ENCODE measurements around the gene EIF3A.

Gene EIF3A

GRCh38 chr10:118998183-118998582 is 82.4 kb downstream of the EIF3A start:
- no peak overlapping the region for H3K4me3 ChIP-seq (ENCODE audit: low read length)
- no peak overlapping the region for H3K4me2 ChIP-seq (ENCODE audit: low read length)
- H4K20me1 ChIP-seq (ENCODE audit: control insufficient read depth, insufficient read depth, low read depth, low read length): no peaks in the 10 kb centered on the region
- H3K4me1 ChIP-seq (ENCODE audit: control insufficient read depth, low read length): no peaks in the 10 kb centered on the region
- TF ChIP-seq, protein P1, sequence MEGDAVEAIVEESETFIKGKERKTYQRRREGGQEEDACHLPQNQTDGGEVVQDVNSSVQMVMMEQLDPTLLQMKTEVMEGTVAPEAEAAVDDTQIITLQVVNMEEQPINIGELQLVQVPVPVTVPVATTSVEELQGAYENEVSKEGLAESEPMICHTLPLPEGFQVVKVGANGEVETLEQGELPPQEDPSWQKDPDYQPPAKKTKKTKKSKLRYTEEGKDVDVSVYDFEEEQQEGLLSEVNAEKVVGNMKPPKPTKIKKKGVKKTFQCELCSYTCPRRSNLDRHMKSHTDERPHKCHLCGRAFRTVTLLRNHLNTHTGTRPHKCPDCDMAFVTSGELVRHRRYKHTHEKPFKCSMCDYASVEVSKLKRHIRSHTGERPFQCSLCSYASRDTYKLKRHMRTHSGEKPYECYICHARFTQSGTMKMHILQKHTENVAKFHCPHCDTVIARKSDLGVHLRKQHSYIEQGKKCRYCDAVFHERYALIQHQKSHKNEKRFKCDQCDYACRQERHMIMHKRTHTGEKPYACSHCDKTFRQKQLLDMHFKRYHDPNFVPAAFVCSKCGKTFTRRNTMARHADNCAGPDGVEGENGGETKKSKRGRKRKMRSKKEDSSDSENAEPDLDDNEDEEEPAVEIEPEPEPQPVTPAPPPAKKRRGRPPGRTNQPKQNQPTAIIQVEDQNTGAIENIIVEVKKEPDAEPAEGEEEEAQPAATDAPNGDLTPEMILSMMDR (IDR thresholded peaks at IDR 0.05; ENCODE audit: low read depth, low read length, poor library complexity, severe bottlenecking): no peak
- TF ChIP-seq EZH2phosphoT487 (IDR thresholded peaks at IDR 0.05; ENCODE audit: borderline replicate concordance, low read length): no peak
- H3K9me2 ChIP-seq (replicated peaks; ENCODE audit: control insufficient read depth, low read length): no peaks in the 10 kb centered on the region
- no peaks in the 10 kb centered on the region for H3K9me3 ChIP-seq (ENCODE audit: control insufficient read depth, insufficient read depth, low read length)
- no peak overlapping the region for H3K27ac ChIP-seq (ENCODE audit: low read depth, low read length)
- no peaks in the 10 kb centered on the region for H3F3A ChIP-seq (ENCODE audit: control insufficient read depth, insufficient read depth)
- no peaks in the 10 kb centered on the region for H3K36me3 ChIP-seq (ENCODE audit: control insufficient read depth, low read length)
- peaks cover 7% of the 10 kb centered on the region for H3K27me3 ChIP-seq (ENCODE audit: control insufficient read depth, low read length)
- H3K79me2 ChIP-seq (ENCODE audit: control insufficient read depth, low read length): no peaks in the 10 kb centered on the region

DNA sequence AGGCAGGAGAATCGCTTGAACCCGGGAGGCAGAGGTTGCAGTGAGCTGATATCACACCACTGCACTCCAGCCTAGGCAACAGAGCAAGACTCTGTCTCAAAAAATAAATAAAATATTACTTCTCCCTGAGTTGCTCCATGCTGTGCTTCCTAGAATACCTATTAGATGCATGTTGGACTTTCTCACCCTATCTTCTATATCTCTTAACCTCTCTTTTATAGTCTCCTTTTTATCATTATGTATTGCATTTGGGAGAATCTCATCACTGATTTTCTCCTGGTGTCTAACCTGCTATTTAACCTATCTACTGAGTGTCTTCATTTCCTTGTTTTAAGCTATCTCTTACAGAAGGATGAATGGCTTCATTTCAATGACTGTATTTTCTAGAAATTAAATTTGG is 83.2 kb downstream of the EIF3A start:
- no peaks in the 10 kb centered on the region for H3K79me2 ChIP-seq (ENCODE audit: control insufficient read depth, low read length)
- H3K36me3 ChIP-seq (ENCODE audit: control insufficient read depth, low read length): no peaks in the 10 kb centered on the region
- no peak overlapping the region for H3K4me3 ChIP-seq (ENCODE audit: low read length)
- no peaks in the 10 kb centered on the region for H3K9me2 ChIP-seq (replicated peaks; ENCODE audit: control insufficient read depth, low read length)
- no peak for TF ChIP-seq EZH2phosphoT487 (IDR thresholded peaks at IDR 0.05; ENCODE audit: borderline replicate concordance, low read length)
- TF ChIP-seq, protein P1 (IDR thresholded peaks at IDR 0.05; ENCODE audit: low read depth, low read length, poor library complexity, severe bottlenecking): no peak
- no peak overlapping the region for H3K27ac ChIP-seq (ENCODE audit: low read depth, low read length)
- peaks cover 7% of the 10 kb centered on the region for H3K27me3 ChIP-seq (ENCODE audit: control insufficient read depth, low read length)
- no peaks in the 10 kb centered on the region for H3K4me1 ChIP-seq (ENCODE audit: control insufficient read depth, low read length)
- H3F3A ChIP-seq (ENCODE audit: control insufficient read depth, insufficient read depth): no peaks in the 10 kb centered on the region
- no peaks in the 10 kb centered on the region for H3K9me3 ChIP-seq (ENCODE audit: control insufficient read depth, insufficient read depth, low read length)
- H4K20me1 ChIP-seq (ENCODE audit: control insufficient read depth, insufficient read depth, low read depth, low read length): no peaks in the 10 kb centered on the region
- H3K4me2 ChIP-seq (ENCODE audit: low read length): no peak overlapping the region

DNA sequence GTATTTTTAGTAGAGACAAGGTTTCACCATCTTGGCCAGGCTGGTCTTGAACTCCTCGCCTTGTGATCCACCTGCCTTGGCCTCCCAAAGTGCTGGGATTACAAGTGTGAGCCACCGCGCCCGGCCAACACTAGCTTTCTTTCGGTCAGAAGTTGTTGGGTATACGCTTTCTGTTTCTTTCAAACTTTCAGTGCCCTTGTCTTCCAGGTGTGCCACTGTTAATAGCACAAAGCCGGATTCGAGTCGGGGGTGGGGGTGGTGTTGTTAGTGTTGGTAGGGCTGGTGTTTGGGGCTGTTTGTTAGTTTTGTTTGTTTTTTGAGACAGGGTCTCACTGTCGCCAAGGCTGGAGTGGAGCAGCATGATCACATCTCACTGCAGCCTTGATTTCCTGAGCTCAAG is 84.9 kb downstream of the EIF3A start:
- no peaks in the 10 kb centered on the region for H4K20me1 ChIP-seq (ENCODE audit: control insufficient read depth, insufficient read depth, low read depth, low read length)
- no peaks in the 10 kb centered on the region for H3K9me2 ChIP-seq (replicated peaks; ENCODE audit: control insufficient read depth, low read length)
- no peak overlapping the region for H3K4me3 ChIP-seq (ENCODE audit: low read length)
- no peaks in the 10 kb centered on the region for H3K9me3 ChIP-seq (ENCODE audit: control insufficient read depth, insufficient read depth, low read length)
- no peaks in the 10 kb centered on the region for H3K79me2 ChIP-seq (ENCODE audit: control insufficient read depth, low read length)
- H3K27ac ChIP-seq (ENCODE audit: low read depth, low read length): no peak overlapping the region
- no peaks in the 10 kb centered on the region for H3K4me1 ChIP-seq (ENCODE audit: control insufficient read depth, low read length)
- peaks cover 12% of the 10 kb centered on the region for H3K27me3 ChIP-seq (ENCODE audit: control insufficient read depth, low read length)
- H3F3A ChIP-seq (ENCODE audit: control insufficient read depth, insufficient read depth): no peaks in the 10 kb centered on the region
- TF ChIP-seq EZH2phosphoT487 (IDR thresholded peaks at IDR 0.05; ENCODE audit: borderline replicate concordance, low read length): no peak
- TF ChIP-seq, protein P1 (IDR thresholded peaks at IDR 0.05; ENCODE audit: low read depth, low read length, poor library complexity, severe bottlenecking): no peak
- no peak overlapping the region for H3K4me2 ChIP-seq (ENCODE audit: low read length)
- H3K36me3 ChIP-seq (ENCODE audit: control insufficient read depth, low read length): no peaks in the 10 kb centered on the region

GRCh38 chr10:118994321-118994720 is 86.3 kb downstream of the EIF3A start:
- H3K27ac ChIP-seq (ENCODE audit: low read depth, low read length): no peak overlapping the region
- H3F3A ChIP-seq (ENCODE audit: control insufficient read depth, insufficient read depth): no peaks in the 10 kb centered on the region
- H3K4me1 ChIP-seq (ENCODE audit: control insufficient read depth, low read length): no peaks in the 10 kb centered on the region
- H3K4me3 ChIP-seq (ENCODE audit: low read length): no peak overlapping the region
- peaks cover 7% of the 10 kb centered on the region; the same call in 1 of the 2 replicates for H3K27me3 ChIP-seq (ENCODE audit: control insufficient read depth, low read length)
- no peaks in the 10 kb centered on the region for H3K79me2 ChIP-seq (ENCODE audit: control insufficient read depth, low read length)
- no peaks in the 10 kb centered on the region for H3K9me3 ChIP-seq (ENCODE audit: control insufficient read depth, insufficient read depth, low read length)
- H3K4me2 ChIP-seq (ENCODE audit: low read length): no peak overlapping the region
- H3K36me3 ChIP-seq (ENCODE audit: control insufficient read depth, low read length): no peaks in the 10 kb centered on the region
- H4K20me1 ChIP-seq (ENCODE audit: control insufficient read depth, insufficient read depth, low read depth, low read length): no peaks in the 10 kb centered on the region
- TF ChIP-seq EZH2phosphoT487 (IDR thresholded peaks at IDR 0.05; ENCODE audit: borderline replicate concordance, low read length): no peak
- TF ChIP-seq, protein P1 (IDR thresholded peaks at IDR 0.05; ENCODE audit: low read depth, low read length, poor library complexity, severe bottlenecking): no peak
- H3K9me2 ChIP-seq (replicated peaks; ENCODE audit: control insufficient read depth, low read length): no peaks in the 10 kb centered on the region
